BJ (cell line): ENCODE data around the gene WHAMM. TPM values are rescaled to one million over a fixed set of nuclear protein-coding genes. Genes with fewer than 3 reads are reported as not detected.

Source experiments
- CTCF ChIA-PET: fragments of 350-600 bp; formaldehyde crosslinking; extraction: SDS; loops from one replicate; lab custom pipeline; 2021; ENCODE audit warnings: antibody characterized with exemption, inconsistent platforms; lab: Yijun Ruan, JAX
- POLR2A ChIA-PET: fragments of 300-600 bp; sonication (Branson Sonifier 250); formaldehyde crosslinking; extraction: SDS; loops from one replicate; lab custom pipeline; 2021; ENCODE audit warnings: antibody characterized with exemption; lab: Charles Lee
- DNase-seq: peaks from one replicate; pipeline ENCODE4 v3.0.0-alpha.2; 2011; ENCODE audit warnings: low read depth
- H3K27me3 ChIP-seq: 2 replicates; pipeline ENCODE4 v1.6.0; 2011; ENCODE audit warnings: low read length; ENCODE audit not compliant: control insufficient read depth, insufficient read depth
- H3K36me3 ChIP-seq: 2 replicates; pipeline ENCODE4 v1.5.1; 2011; ENCODE audit warnings: low read length; ENCODE audit not compliant: control insufficient read depth, insufficient read depth
- H3K4me3 ChIP-seq: 2 replicates; pipeline ENCODE4 v1.5.1; 2011; ENCODE audit warnings: low read depth, mild to moderate bottlenecking, control low read depth, low read length
- CTCF ChIP-seq: IDR thresholded peaks from 2 replicates; pipeline ENCODE4 v1.5.1; 2011; ENCODE audit warnings: low read depth, mild to moderate bottlenecking, control low read depth, inconsistent platforms, low read length, moderate library complexity; ENCODE audit not compliant: insufficient read depth
- polyA plus RNA-seq: library from polyadenylated mRNA; depleted of rRNA; stranded (reverse); fragments of >200 nt; gene quantifications from 2 replicates; pipeline ENCODE4 v1.2.3, GENCODE V29; 2011

WHAMM gene
- polyA plus RNA-seq, 1 experiment = 2.8 TPM

GRCh38 chr15:82832601-82833361 lies 23.4 kb downstream of the WHAMM start:
- 0 out of 2 replicates have a peak, but pooled peaks have one; percentile 19 for TF ChIP-seq CTCF
- Histone ChIP-seq H3K27me3 (no peaks in the 10 kb centered on the region), H3K36me3 (peaks cover 37% of the 10 kb centered on the region), H3K4me3 (no peak overlapping the region)
- ChIA-PET CTCF (interaction anchor here (0.8 to 1.3 kb wide), 3 partner anchors 15 to 23 kb away, joined by 3 to 4 read pairs (median 3); no protein-coding TSS in a partner anchor), POLR2A (no interaction called here)
- DNase-seq = peak; percentile 65

GRCh38 chr15:82833362-82833682 lies 23.9 kb downstream of the WHAMM start:
- POLR2A ChIA-PET = no interaction called here
- no peak for DNase-seq
- Histone ChIP-seq H3K36me3 (peaks cover 34% of the 10 kb centered on the region), H3K4me3 (no peak overlapping the region), H3K27me3 (no peaks in the 10 kb centered on the region)
- no peak for TF ChIP-seq CTCF
- CTCF ChIA-PET = interaction anchor here (0.8 to 1.3 kb wide), 3 partner anchors 15 to 22 kb away, joined by 3 to 4 read pairs (median 3); no protein-coding TSS in a partner anchor

GRCh38 chr15:82835391-82835917 lies 26.0 kb downstream of the WHAMM start:
- Histone ChIP-seq H3K36me3 (peaks cover 28% of the 10 kb centered on the region), H3K4me3 (no peak overlapping the region), H3K27me3 (no peaks in the 10 kb centered on the region)
- no peak for TF ChIP-seq CTCF
- ChIA-PET POLR2A (no interaction called here), CTCF (interaction anchor here (1.5 kb wide), 1 partner anchor 14 kb away, joined by 4 read pairs; no protein-coding TSS in a partner anchor)
- no peak for DNase-seq

- no peak for DNase-seq
- Histone ChIP-seq H3K27me3 (no peaks in the 10 kb centered on the region), H3K36me3 (peaks cover 21% of the 10 kb centered on the region), H3K4me3 (no peak overlapping the region)
- ChIA-PET POLR2A (no interaction called here), CTCF (interaction anchor here (0.7 to 1.6 kb wide), 2 partner anchors 162 to 173 kb away, joined by 3 to 5 read pairs; partner anchors contain the start of gene C15orf40)
- TF ChIP-seq CTCF = no peak
Measured at GRCh38 chr15:82838096-82838735, 28.8 kb downstream of the WHAMM start.

- ChIA-PET CTCF (interaction anchor here (0.7 kb wide), 1 partner anchor 161 kb away, joined by 3 read pairs; no protein-coding TSS in a partner anchor), POLR2A (no interaction called here)
- no peak for TF ChIP-seq CTCF
- H3K4me3 ChIP-seq = no peak overlapping the region
- no peak for DNase-seq
- no peaks in the 10 kb centered on the region for H3K27me3 ChIP-seq
- H3K36me3 ChIP-seq = peaks cover 17% of the 10 kb centered on the region
Measured at GRCh38 chr15:82839136-82839535, 29.7 kb downstream of the WHAMM start.
